ENCODE results near the gene C22orf31.
"Not testable (repeated sequence)": the region's sequence is repeated elsewhere in the genome, so short reads cannot be mapped to it uniquely, and the experiment has no call there.

C22orf31 gene

DNA sequence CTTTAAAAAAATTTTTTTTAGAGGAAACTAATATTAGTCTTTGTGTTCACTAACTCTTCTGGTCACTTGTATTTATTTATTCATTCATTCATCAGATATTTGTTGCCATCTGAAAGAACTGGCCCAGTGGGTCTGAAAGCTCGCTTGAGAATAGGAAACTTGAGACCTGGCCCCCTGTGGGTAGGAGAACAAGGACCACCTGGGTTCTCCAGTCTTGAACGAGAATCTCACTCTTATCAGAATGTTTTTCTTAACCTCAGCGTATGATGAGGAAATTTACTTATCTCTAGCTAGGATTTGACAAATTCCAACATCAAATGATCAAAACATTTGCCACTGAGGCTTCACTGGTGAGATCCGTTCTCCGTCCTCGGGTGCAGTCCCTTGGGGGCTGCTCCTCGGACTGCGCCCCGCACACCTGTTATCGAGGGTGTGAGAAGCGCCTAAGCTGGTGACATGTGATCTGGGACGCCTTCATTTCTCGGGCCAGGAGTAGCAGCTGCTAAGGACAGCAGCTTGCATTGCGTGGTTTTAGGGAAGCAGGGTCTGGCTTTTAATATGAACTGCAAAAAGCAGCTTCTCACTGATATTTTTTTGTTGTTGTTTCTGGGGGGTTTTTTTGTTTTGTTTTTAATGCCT is 6.3 kb downstream of the C22orf31 start:
- DNase-seq (ENCODE audit: low read depth), result no peak

DNA sequence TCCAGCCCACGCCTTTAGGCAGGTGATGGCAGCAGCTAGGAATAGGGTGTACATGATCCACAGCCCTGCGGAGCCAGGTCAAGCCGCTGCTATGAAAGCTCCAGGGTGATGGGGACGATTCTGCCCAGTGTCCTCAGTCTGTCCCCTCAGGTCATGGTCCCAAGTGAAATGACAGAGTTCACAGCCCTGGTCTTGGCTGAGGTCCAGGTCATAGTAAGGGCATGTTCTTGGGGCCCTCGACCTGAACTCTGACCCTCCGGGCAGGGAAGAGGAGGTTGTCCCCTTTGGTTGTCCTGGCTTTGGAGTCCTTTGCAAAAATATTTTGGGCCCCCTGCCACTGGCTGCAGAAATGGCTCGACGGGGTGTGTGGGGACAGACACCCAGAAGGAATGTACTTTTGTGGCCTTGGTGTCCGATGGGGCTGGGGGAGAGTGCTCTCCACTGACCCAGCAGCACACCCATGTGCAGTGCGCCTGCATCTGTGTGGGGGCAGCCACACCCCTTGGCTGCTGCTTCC is 7.3 kb downstream of the C22orf31 start:
- no peak for DNase-seq (ENCODE audit: low read depth)

DNA sequence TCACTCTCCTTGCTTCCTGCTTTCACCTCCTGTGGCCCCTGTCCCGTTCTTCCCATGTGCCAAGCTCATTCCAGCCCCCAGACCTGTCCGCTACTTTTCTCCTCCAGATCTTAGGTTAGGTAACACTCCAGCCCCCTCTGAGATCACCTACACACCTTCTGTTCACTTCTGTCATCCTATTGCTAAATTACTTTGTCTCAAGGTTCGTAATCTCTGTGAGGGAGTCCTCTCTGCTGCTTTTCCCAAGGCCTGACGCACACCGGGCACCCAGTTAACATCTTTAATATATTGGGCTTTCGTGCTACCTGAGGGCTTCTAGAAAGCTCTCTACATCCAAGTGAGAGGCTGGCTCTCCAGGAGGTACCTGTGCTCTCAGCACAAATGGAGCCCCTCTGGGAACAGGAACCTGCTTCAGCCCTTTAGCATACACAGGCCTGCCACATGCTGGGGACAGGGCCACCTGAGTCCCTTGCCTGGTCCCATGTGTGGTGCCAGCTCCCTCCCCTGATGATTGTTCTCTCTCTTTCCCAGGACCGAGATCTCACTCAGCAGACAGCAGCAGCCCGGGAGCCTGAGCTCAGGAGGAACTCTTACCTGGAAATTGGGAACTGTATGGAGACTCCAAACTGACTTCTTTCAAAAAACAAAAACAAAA is 8.5 kb downstream of the C22orf31 start:
- no peak for DNase-seq (ENCODE audit: low read depth)

DNA sequence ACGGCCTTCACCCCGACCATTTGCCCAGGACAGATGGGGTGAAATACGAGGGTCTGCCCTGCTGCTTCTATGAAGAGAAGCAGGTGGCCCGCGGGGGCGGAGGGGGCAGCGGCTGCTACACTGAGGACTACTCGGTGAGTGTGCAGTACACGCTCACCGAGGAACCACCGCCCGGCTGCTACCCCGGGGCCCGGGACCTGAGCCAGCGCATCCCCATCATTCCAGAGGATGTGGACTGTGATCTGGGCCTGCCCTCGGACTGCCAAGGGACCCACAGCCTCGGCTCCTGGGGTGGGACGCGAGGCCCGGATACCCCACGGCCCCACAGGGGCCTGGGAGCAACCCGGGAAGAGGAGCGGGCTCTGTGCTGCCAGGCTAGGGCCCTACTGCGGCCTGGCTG is 11.2 kb downstream of the C22orf31 start:
- no peak for DNase-seq (ENCODE audit: low read depth)

DNA sequence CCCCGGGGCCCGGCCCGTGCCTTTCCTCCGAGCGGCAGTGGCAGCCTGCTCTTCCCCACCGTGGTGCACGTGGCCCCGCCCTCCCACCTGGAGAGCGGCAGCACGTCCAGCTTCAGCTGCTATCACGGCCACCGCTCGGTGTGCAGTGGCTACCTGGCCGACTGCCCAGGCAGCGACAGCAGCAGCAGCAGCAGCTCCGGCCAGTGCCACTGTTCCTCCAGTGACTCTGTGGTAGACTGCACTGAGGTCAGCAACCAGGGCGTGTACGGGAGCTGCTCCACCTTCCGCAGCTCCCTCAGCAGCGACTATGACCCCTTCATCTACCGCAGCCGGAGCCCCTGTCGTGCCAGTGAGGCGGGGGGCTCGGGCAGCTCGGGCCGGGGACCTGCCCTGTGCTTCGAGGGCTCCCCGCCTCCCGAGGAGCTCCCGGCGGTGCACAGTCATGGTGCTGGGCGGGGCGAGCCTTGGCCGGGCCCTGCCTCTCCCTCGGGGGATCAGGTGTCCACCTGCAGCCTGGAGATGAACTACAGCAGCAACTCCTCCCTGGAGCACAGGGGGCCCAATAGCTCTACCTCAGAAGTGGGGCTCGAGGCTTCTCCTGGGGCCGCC is 11.9 kb downstream of the C22orf31 start:
- no peak for DNase-seq (ENCODE audit: low read depth)

DNA sequence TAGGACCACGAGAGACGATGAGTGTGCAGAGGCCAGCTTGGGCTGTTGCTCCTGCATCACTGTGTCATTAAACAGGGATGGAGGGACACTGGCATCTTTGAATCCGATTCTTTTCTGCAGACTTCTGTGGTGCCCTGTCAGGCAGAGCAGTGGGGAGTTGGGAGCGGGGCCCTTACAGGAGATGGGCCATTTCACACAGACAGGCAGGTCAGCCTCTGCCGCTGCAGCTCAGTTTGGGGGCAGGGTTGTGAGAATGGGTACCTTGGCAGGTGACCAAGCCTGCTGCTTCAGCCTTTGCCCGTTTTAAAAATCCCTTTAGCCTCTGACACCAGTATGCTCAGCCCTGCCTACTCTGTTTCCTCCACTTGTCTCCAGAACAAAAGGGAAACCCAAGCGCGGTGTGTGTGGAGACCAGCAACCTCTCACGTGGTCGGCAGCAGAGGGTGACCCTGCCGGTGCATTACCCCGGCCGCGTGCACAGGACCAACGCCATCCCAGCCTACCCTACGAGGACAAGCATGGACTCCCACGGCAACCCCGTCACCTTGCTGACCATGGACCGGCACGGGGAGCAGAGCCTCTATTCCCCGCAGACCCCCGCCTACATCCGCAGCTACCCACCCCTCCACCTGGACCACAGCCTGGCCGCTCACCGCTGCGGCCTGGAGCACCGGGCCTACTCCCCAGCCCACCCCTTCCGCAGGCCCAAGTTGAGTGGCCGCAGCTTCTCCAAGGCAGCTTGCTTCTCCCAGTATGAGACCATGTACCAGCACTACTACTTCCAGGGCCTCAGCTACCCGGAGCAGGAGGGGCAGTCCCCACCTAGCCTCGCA is 12.6 kb downstream of the C22orf31 start:
- no peak for DNase-seq (ENCODE audit: low read depth)

DNA sequence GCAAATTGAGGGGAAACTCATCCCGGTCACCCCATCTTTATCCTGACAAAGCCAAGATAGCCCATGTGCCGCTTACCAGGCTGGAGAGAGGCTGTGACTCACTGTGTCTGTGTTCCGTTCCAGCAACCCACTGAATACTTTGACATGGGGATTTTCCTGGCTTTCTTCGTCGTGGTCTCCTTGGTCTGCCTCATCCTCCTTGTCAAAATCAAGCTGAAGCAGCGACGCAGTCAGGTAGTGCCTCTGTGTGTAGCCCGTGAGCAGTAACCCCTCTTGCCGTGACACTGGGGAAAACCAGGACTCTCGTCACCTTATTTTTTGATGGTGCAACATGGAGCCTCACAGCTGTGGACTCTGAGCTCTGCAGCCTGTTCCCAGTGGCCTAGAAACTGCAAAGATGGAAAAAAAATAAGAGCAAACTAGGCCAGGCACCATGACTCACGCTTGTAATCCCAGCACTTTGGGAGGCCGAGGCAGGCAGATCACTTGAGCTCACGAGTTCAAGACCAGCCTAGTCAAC is 16.9 kb downstream of the C22orf31 start:
- DNase-seq (ENCODE audit: low read depth), result no peak

DNA sequence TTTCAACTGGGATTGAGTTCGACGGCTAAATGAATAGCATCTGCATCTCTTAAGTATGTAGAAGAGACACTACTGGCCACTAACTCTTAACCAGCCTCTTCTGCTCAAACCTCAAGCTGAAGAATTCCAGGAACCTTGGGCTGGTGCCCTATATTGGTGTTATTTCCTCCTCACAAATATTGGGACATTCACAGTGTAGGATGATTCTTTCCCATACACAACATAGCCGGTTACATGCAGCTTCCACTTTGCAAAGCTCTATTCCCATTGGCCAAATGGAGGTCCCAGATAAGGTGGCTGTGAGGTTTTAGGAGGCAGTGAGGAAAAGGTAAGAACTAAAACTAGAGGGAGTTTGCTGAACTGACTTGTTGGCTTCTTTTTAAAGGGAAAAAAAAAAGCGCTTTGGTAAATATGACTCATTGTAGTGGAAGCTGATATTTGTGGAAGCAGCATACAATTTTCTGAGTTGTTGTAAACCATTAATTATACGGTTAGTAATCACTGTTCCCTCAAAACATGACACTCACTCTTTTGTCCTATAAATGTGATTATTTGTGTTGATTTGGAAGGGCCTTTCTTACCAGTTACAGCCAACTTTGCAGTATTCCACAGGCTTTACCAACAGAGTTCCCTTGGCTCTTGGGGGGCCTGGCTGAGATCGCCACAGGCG is 17.6 kb downstream of the C22orf31 start:
- DNase-seq (ENCODE audit: low read depth), result no peak

DNA sequence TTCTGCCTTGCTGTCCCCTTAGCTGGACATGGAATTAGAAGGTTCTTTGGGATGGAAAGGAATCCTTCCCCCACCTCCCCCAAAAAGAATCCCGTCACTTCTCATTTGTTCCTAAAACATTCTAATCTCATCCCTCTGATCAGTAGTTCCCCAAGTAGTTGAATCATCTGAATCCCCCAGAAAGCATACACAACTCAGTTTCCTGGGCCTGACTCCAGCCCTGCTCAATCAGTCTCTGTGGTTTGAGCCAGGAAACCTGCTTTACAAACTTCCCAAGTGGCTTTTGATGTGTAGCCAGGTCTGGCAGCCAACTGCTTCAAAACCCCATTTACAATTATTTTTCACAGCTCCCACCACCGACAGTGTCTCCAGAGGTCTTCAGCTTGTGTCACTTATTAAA is 20.2 kb downstream of the C22orf31 start:
- no peak for DNase-seq (ENCODE audit: low read depth)

DNA sequence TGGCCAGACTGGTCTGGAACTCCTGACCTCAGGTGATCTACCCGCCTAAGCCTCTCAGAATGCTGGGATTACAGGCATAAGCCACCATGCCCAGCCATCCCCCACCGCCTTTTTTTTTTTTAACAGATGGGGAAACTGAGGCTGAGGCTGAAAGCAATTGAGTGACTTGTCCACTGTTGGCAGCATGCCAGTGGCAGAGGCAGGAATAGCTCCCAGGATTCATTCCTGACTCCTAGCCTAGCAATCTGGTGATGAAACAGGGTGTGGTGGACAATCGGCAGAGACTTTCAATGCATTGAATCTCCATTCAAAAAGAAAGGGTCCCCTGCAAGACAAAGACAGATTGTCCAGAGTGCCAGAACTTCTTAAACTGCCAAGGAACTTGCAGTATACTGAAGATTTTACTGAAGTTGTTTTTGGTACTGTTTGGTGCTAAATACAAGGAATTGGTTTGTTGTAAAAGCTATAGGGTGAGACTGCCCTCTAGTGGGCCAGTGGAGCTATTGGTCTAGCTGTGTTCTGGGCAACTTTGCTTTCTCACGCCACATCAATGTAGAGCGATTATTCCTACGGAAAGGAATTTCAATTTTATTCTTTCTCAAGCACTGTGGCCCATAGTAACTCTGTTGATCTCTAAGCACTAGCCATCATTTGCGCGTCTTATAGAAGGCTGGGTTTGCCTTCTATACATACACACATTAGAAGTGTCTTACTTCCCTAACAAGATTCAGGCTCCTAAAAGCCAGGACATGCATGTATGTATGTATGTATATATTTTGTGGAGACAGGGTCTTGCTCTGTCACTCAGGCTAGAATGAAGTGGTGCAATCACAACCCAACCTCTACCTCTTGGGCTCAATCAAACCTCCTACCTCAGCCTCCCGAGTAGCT is 21.0 kb downstream of the C22orf31 start:
- DNase-seq (ENCODE audit: low read depth), result peak; percentile 25

DNA sequence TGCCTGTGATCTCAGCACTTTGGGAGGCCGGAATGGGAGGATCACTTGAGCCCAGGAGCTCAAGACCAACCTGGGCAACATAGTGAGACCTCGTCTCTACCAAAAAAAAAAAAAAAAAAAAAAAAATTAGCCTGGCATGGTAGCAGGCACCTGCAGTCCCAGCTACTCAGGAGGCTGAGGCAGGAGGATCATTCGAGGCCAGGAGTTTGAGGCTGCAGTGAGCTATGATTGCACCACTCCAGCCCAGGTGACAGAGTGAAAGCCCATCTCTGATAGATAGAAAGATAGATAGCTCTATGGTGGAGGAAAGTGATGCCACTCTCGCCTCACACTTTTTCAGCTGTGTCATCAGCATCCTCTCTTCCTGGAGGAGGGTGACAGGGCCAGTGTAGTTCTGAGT is 21.9 kb downstream of the C22orf31 start:
- not testable (repeated sequence) for DNase-seq (ENCODE audit: low read depth)

DNA sequence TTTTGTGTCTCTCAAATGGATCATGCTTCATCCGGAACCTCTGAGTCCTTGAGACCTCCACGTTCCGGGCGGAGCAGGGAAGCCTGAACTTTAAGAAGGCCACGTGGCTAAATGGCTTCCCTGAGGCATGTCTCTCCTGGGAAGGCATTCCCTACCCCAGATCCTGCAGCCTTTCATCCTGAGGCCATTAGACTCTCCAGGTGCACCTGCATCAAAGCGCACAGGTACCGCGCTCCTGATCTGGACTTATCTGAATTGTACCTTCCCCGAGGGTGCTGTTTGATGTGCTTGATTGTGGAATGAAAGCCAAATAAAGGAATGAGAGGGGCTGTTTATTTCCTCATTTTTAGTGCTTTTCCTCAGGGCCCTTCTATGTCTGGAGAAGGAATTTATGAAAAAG is 22.5 kb downstream of the C22orf31 start:
- DNase-seq (ENCODE audit: low read depth), result no peak

DNA sequence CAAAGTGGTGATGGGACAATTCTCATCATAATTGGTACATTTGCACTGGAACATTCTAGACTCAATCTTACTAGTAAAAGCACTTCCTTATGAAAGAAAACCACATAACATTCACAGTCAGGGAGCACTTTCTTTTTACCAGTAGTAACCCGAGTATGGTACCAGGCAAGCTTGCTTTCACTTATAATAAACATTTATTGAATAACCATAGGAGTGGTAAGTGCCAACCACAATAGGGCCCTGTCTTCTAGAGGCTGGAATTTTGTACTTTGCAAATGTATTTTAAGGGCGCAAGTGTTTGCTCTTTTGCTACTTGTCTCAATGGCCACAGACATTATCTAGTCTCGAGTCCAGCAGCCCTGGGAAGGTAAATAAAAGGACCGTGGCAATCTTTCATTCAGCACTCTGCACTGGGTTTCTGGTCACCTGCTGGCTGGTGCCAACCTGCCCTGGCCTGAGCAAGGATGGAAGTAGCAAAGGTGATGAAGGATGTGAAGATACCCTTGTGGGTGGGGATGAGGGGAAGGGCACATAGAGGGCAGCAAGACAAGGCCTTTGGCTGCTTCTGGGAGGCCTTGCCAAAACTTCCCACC is 24.2 kb downstream of the C22orf31 start:
- no peak for DNase-seq (ENCODE audit: low read depth)

DNA sequence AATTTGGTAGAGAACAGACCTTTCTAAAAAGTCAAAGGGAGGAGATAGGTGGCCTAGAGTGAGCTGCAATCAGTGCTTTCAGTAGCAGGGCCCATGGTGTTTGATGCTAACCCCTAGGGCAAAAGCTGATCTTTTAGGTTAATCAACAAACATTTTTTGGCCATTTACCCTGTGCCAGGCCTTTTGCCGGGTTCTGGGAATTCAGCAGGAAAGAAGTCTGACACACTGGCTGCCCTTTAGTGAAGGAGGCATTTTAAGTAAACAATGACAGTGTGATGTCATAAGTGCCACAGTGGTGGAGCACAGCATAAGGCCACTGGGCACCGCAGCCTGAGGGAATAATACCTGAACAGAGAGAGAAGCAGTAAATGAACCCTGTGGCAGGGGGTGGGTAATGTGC is 29.0 kb downstream of the C22orf31 start:
- DNase-seq (ENCODE audit: low read depth), result no peak

DNA sequence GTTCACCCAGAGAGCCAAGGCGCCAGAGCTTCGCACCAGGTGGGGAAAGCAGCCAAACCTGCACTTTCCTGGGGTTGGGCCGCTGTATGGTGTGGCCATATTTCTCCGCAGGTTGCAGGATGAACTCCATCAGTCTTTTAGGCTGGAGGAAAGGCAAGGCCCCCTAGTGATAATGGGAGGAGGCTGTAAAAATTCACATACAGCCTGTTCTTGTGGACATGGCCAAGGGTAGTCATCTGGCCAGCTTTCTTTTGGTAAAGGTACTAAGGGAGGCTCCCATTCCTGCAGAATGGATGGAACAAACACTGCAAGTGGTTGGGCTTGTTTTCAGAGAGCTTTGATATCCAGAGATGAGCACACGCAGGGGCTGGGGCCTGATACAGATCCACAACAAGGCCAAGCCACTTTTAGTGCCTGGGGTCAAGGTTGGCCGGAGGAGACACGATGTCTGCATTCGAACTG is 29.6 kb downstream of the C22orf31 start:
- DNase-seq (ENCODE audit: low read depth), result no peak

DNA sequence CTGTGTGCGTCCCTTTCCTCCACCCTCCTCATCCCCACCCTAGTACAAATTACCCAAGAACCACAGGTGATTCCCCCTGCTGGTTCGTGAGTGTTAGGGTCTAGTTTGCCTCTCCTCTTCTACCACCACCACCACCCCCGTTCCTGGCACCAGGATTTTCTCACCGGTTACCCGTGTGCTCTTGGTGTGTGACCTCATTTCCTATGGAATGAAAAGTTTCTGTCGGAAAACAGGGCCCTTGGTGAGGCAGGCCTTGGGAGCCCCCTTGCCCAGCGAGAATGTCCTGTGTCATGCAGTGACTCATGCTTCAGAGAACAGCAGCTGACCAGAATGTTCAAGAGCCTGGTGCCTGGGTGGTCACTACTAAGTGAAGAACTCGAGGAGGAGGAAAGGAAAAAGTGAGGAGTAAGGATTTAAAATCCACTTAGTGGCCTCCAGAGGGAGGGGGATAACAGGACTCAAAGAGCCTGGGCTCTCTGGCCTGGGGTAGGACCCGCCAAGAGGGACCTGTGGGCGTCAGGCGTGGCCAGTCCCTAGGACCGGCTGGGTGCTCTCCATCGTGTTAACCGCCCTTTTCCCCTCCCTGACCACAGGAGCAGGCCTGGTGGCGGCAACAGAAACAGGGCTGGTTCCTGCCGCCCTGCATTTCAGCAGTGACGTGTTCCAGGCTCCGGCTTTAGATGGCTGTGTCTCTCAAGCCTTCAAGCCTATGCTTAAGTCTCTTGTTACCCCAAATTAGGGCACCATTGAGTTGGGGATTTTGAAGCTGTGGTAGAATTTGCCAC is 30.2 kb downstream of the C22orf31 start:
- no peak for DNase-seq (ENCODE audit: low read depth)

DNA sequence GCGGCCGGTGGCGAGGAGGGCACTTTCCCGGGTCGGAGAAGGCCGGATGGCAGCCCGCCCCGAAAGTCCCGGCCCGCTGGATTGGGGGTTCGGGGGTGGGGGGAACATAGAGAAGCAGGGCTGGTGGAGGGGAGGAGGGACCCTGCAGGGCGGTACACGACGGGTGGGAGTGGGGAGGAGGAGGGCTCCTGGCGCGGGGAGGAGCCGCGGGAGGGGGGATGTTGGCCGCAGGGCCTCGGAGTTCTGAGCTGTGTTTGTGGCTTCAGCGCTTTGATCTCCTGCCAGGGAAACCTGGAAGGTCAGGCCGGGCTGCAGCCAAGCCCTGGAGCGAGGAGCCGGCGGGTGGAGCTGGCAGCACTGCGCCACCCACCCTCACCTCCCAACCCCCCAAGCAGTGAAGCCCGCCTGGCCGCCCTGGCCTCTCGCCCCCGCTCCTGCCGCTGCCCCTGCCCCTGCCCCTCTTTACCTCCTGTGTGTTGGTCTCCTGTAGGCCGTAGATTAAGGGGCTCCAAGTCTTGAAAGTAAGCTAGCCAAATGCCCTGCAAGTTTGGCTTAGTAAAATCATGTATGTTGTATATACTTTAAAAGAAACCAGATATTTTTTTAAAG is 30.9 kb downstream of the C22orf31 start:
- DNase-seq (ENCODE audit: low read depth), result no peak

DNA sequence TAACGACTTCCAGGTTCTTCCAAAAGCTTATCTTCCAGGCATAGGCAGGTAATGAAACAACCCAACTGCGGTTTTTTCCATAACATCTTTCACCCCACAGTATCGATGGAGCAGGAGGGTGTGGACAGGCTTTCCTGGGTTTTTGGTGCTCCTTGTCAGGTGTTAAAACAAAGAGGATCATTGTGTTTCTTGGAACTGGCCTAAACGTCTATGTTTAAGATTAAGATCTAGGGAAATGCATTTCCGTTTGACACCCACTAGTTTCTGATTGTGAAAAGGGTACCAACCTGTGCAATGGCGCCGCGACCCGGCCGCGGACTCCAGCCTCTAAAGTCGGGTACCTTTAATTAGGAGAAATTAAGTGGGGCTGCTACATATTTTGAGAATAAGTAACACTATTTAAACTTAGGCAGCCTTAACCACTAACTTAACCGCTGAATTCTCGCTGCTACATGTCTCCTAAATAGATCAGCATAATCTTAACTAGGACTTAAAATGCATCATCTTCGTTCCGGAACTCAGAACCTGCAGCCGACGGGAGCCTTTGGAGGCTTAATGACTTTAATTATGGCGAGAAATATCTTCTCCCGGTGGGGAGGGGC is 31.5 kb downstream of the C22orf31 start:
- no peak for DNase-seq (ENCODE audit: low read depth)
